Gastroesophageal sphincter (tissue), 4 donors: ENCODE measurements around the gene GPBAR1. TPM values are rescaled to one million over a fixed set of nuclear protein-coding genes. Genes with fewer than 3 reads are reported as not detected.

ENCODE experiments used
- ATAC-seq: fragments of 150-250 bp; one replicate; pipeline ENCODE4 v1.9.1; 2016; ENCODE audit warnings: mild to moderate bottlenecking, moderate library complexity
- H3K27ac ChIP-seq, 4 donors: fragments of 200-600 bp; sonication (generic) in 3 of 4; 1 replicate in 3 of 4; 2 replicates in 1 of 4; pipeline ENCODE4 v1.5.1; 2016 to 2019
- H3K27me3 ChIP-seq: fragments of 200-600 bp; sonication (generic); one replicate; pipeline ENCODE4 v1.5.1; 2019
- H3K36me3 ChIP-seq, 2 donors: fragments of 200-600 bp; sonication (generic); one replicate each; pipeline ENCODE4 v1.5.1; 2019; ENCODE audit warnings: control low read depth in 1 of 2
- H3K4me1 ChIP-seq, 3 donors: fragments of 200-600 bp; sonication (generic); 1 replicate in 2 of 3; 2 replicates in 1 of 3; pipeline ENCODE4 v1.5.1; 2016 to 2019; ENCODE audit warnings: control low read depth in 2 of 3
- H3K4me3 ChIP-seq, 2 donors: fragments of 200-600 bp; sonication (generic); one replicate each; pipeline ENCODE4 v1.5.1; 2019; ENCODE audit warnings: mild to moderate bottlenecking in 1 of 2, moderate library complexity in 1 of 2
- H3K9me3 ChIP-seq, 3 donors: fragments of 200-600 bp; sonication (generic); one replicate each; pipeline ENCODE4 v1.5.1; 2017 to 2019; ENCODE audit warnings: control low read depth in 2 of 3
- CTCF ChIP-seq, 4 experiments: fragments of 200-600 bp in 2 of 4; fragments of 450-650 bp in 2 of 4; sonication (generic) in 1 of 4; IDR thresholded peaks; one replicate each; pipeline ENCODE4 v1.5.1; 2017 to 2019; ENCODE audit warnings: antibody characterized with exemption in 4 of 4, mild to moderate bottlenecking in 2 of 4, moderate library complexity in 2 of 4
- EP300 ChIP-seq: sonication (generic); formaldehyde crosslinking; IDR thresholded peaks from one replicate; pipeline ENCODE4 v1.6.1; 2017; ENCODE audit warnings: antibody characterized with exemption, mild to moderate bottlenecking
- POLR2A ChIP-seq, 2 donors: fragments of 450-650 bp; IDR thresholded peaks; one replicate each; pipeline ENCODE4 v1.6.1; 2017; ENCODE audit warnings: antibody characterized with exemption in 2 of 2, mild to moderate bottlenecking in 2 of 2, moderate library complexity in 1 of 2
- POLR2AphosphoS5 ChIP-seq: sonication (generic); formaldehyde crosslinking; IDR thresholded peaks from one replicate; pipeline ENCODE4 v1.6.1; 2017; ENCODE audit warnings: antibody characterized with exemption
- WGBS, 2 donors: methylation state at CpG; one replicate each; pipeline ENCODE4 v1.1.5; 2018; ENCODE audit warnings: low coverage in 1 of 2; 5-methylcytosine and 5-hydroxymethylcytosine counted together
- total RNA-seq, 4 donors: library from RNA; depleted of rRNA; stranded (reverse); fragments of >200 nt; gene quantifications; one replicate each; pipeline ENCODE4 v1.1.0, GENCODE V29; 2016

The GPBAR1 gene
- total RNA-seq, 4 donors from 2014 or later, result 0.31 to 4.0 (median 1.4) TPM

- TF ChIP-seq POLR2A (IDR thresholded peaks at IDR 0.05) (peak; percentile 7 to 25), POLR2AphosphoS5 (peak; percentile 94), EP300 (no peak), CTCF (IDR thresholded peaks at IDR 0.05) (no peak)
- Histone ChIP-seq H3K27ac (peak overlapping the region; percentile 88 to 99 (median 95)), H3K27me3 (no peaks in the 10 kb centered on the region), H3K4me3 (peak overlapping the region; percentile 43 to 55), H3K36me3 (peaks cover 0 to 4% of the 10 kb centered on the region in 2 donors), H3K9me3 (no peaks in the 10 kb centered on the region), H3K4me1 (peaks cover 29 to 99% (median 81%) of the 10 kb centered on the region in 3 donors)
- peak; percentile 89 for ATAC-seq
- WGBS, 2 donors, result 3% methylated on average over 4 of the region's 11 CpGs
These were observed 26.0 kb downstream of the GPBAR1 start for GRCh38 chr2:218286570-218287459.

- 7 to 27% methylated on average over 3 of the region's 6 CpGs for WGBS, 2 donors
- H3K36me3 ChIP-seq, result no peaks in the 10 kb centered on the region
- no peaks in the 10 kb centered on the region for H3K27me3 ChIP-seq
- no peaks in the 10 kb centered on the region for H3K9me3 ChIP-seq
- H3K4me1 ChIP-seq, result peaks cover 15 to 88% (median 57%) of the 10 kb centered on the region in 3 donors
- ATAC-seq, result peak; percentile 10
- H3K27ac ChIP-seq, result peak overlapping the region; percentile 92 to 99 (median 95)
- H3K4me3 ChIP-seq, result peak overlapping the region in 1 of 2 donors; percentile 92
- TF ChIP-seq POLR2AphosphoS5, result peak; percentile 96
- no peak for TF ChIP-seq EP300
These were observed 29.0 kb downstream of the GPBAR1 start for GRCh38 chr2:218289639-218290315.

GRCh38 chr2:218290316-218291261, 29.8 kb downstream of the GPBAR1 start:
- Histone ChIP-seq H3K4me1 (peaks cover 11 to 84% (median 49%) of the 10 kb centered on the region in 3 donors), H3K36me3 (no peaks in the 10 kb centered on the region), H3K4me3 (peak overlapping the region; percentile 92 to 99), H3K27ac (peak overlapping the region; percentile 92 to 99 (median 95)), H3K27me3 (no peaks in the 10 kb centered on the region), H3K9me3 (no peaks in the 10 kb centered on the region)
- TF ChIP-seq POLR2AphosphoS5 (no peak), POLR2A (IDR thresholded peaks at IDR 0.05) (no peak), EP300 (no peak), CTCF (IDR thresholded peaks at IDR 0.05) (no peak)
- no peak for ATAC-seq
- WGBS, 2 donors, result 18 to 42% methylated on average over 3 to 8 of the region's 12 CpGs

- H3K9me3 ChIP-seq, result no peaks in the 10 kb centered on the region
- TF ChIP-seq POLR2AphosphoS5 (peak; percentile 55), CTCF (IDR thresholded peaks at IDR 0.05) (no peak), POLR2A (IDR thresholded peaks at IDR 0.05) (no peak)
- ATAC-seq, result no peak
- H3K27ac ChIP-seq, result peak overlapping the region; percentile 92 to 99 (median 95)
- WGBS, 2 donors, result 20 to 21% methylated on average over 2 to 9 of the region's 12 CpGs
- peak overlapping the region; percentile 92 to 99 for H3K4me3 ChIP-seq
- peaks cover 11 to 80% (median 40%) of the 10 kb centered on the region in 3 donors for H3K4me1 ChIP-seq
- no peaks in the 10 kb centered on the region for H3K36me3 ChIP-seq
- H3K27me3 ChIP-seq, result no peaks in the 10 kb centered on the region
These were observed 30.7 kb downstream of the GPBAR1 start for GRCh38 chr2:218291318-218292047.
